Amygdala (tissue), 56 donors: ENCODE results near the gene TMEM232.

Experiments
- DNase-seq, 56 donors: peaks; one replicate each; lab custom pipeline; 2025; lab: John Stamatoyannopoulos, UW

The TMEM232 gene

GRCh38 chr5:110435207-110435606 is 291.3 kb downstream of the TMEM232 start:
- no peak for DNase-seq

GRCh38 chr5:110431603-110432002 is 294.9 kb downstream of the TMEM232 start:
- no peak for DNase-seq

GRCh38 chr5:110414360-110414759 is 312.1 kb downstream of the TMEM232 start:
- no peak for DNase-seq

- DNase-seq = no peak
Observed at GRCh38 chr5:110413856-110414255, 312.6 kb downstream of the TMEM232 start.

- no peak for DNase-seq
Observed at GRCh38 chr5:110409571-110409970, 316.9 kb downstream of the TMEM232 start.

- DNase-seq = no peak
Observed at GRCh38 chr5:110402562-110402961, 323.9 kb downstream of the TMEM232 start.

GRCh38 chr5:110401881-110402280 is 324.6 kb downstream of the TMEM232 start:
- DNase-seq = no peak

- DNase-seq = no peak
Observed at GRCh38 chr5:110398951-110399350, 327.5 kb downstream of the TMEM232 start.

GRCh38 chr5:110397281-110397680 is 329.2 kb downstream of the TMEM232 start:
- DNase-seq = no peak

GRCh38 chr5:110386782-110387181 is 339.7 kb downstream of the TMEM232 start:
- DNase-seq = peak in 31 of 56 donors; percentile 1 to 60 (median 12)

GRCh38 chr5:110383231-110383630 is 343.2 kb downstream of the TMEM232 start:
- no peak for DNase-seq

GRCh38 chr5:110377943-110378342 is 348.5 kb downstream of the TMEM232 start:
- DNase-seq = no peak

- no peak for DNase-seq
Observed at GRCh38 chr5:110377361-110377760, 349.1 kb downstream of the TMEM232 start.

GRCh38 chr5:110376281-110376951 is 350.1 kb downstream of the TMEM232 start:
- no peak for DNase-seq

- no peak for DNase-seq
Observed at GRCh38 chr5:110371725-110372041, 354.8 kb downstream of the TMEM232 start.

- no peak for DNase-seq
Observed at GRCh38 chr5:110371011-110371724, 355.3 kb downstream of the TMEM232 start.
